ENCODE measurements around the gene ARNT2.

The ARNT2 gene

DNA sequence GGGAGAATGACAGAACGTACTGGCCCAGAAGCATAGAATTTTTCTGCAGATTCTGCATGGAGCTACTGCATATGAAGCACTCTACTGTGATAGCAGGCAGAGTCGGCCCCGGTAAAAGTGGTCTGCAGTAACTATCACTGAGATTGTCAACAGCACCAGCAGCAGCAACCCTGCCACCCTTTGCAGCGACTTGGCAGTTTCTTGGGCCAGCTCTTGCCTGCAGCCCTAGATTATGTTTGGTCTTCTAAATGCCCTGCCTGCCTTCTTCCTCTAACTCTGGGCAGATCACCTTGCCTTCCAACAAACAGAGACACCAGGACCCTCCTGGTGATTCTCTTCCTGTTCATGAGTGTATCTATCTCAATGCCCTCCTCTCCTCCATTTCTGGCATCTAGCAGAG, 161.8 kb downstream of the ARNT2 start:
- H3K4me3 ChIP-seq (ENCODE audit: low read depth, low read length), result no peak overlapping the region
- TF ChIP-seq, protein P1, sequence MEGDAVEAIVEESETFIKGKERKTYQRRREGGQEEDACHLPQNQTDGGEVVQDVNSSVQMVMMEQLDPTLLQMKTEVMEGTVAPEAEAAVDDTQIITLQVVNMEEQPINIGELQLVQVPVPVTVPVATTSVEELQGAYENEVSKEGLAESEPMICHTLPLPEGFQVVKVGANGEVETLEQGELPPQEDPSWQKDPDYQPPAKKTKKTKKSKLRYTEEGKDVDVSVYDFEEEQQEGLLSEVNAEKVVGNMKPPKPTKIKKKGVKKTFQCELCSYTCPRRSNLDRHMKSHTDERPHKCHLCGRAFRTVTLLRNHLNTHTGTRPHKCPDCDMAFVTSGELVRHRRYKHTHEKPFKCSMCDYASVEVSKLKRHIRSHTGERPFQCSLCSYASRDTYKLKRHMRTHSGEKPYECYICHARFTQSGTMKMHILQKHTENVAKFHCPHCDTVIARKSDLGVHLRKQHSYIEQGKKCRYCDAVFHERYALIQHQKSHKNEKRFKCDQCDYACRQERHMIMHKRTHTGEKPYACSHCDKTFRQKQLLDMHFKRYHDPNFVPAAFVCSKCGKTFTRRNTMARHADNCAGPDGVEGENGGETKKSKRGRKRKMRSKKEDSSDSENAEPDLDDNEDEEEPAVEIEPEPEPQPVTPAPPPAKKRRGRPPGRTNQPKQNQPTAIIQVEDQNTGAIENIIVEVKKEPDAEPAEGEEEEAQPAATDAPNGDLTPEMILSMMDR (IDR thresholded peaks at IDR 0.05; ENCODE audit: low read depth, low read length), result no peak

DNA sequence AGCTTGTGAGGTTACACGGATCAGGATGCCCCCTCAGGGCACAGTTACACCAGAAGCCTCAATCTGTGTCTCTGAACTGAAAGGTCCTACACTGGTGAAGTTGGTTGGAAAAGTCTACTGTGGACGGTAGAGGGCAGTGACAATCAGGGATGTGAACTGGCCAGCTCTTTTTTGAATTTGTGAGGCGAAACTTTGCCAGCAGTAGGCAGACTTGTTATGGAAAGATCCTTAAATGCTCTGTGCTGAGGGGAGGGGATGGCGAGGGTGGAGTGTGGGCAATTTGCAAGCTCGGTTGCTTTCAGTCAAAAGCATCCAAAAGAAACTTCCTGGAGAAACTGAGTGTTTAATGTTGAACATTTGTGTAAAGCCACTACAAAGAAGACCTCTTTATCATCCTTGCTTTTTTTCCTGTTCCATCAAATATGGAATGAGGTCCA, 163.6 kb downstream of the ARNT2 start:
- no peak overlapping the region for H3K4me3 ChIP-seq (ENCODE audit: low read depth, low read length)
- TF ChIP-seq, protein P1 (IDR thresholded peaks at IDR 0.05; ENCODE audit: low read depth, low read length), result peak; percentile 72

DNA sequence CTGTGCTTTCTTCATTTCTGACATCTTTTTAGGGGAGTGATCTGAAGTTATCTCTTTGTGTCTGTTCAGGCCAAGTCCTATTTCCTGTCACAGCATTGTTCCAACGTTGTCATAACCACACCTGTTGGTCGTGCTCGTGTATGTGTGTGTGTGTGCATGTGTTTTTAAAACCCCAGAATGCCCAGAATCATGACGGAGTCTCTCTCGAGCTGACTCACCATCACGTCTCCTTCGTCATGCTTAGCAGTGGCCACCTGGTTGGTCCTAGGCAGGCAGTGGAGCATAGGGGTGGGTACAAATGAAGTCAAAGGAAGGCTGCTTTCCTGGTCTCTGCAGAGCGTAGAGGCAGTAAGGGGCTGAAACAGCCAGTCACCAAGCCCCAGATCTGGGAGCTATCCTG, 164.1 kb downstream of the ARNT2 start:
- no peak overlapping the region for H3K4me3 ChIP-seq (ENCODE audit: low read depth, low read length)
- TF ChIP-seq, protein P1 (IDR thresholded peaks at IDR 0.05; ENCODE audit: low read depth, low read length), result no peak

DNA sequence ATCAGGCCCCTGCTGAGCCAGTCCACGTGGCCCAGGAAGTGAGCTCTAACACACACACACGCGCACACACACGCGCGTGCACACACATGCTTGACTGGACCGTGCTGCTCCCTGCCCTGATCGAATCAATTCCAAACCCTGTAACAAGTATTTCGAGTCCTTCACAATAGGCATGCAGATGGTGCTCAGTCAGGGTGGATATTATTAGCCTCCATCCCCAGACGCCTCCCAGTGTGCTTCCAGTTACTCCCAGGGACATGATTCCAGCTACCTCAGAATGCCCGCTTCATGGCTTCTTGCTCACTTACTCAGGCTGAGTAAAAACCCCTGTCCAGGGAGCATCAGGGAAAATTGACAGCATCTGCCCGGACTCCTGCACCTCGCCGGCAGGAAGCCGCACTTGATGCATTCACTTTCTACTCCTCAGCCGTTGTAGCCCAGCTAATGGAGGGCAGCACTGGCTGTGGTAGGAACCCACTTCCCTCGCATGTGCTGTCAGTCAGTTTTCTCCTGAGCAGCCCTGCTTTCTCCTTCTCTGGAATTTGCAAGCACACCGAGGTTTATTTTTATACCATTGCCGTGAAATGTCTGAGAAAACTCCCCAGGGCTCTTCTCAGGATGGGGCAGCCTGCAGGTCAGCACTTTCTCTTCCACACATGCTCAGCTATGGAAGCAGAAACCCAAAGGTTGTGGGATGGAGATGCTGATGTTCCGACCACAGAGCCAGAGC, 164.9 kb downstream of the ARNT2 start:
- TF ChIP-seq, protein P1 (IDR thresholded peaks at IDR 0.05; ENCODE audit: low read depth, low read length), result no peak
- no peak overlapping the region for H3K4me3 ChIP-seq (ENCODE audit: low read depth, low read length)

DNA sequence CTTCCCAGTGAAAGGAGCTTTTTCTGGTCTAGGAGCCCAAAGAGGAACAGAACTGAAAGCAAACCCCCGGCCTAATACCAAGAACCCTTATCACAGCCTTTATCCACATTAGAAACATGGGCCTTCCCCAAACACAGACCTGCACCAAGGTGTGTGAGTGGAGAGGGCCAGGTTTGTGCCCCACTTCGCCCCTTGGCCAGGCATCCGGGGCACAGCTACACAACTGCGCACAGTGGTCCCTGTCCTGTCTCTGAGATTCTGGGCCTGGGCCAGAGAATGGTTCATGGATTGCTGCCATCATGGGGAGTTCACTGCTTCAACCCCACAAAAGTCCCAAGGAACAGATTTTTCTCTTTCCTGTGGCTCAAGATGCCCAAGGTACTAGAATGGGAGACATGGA, 165.5 kb downstream of the ARNT2 start:
- H3K4me3 ChIP-seq (ENCODE audit: low read depth, low read length), result no peak overlapping the region
- TF ChIP-seq, protein P1 (IDR thresholded peaks at IDR 0.05; ENCODE audit: low read depth, low read length), result no peak

DNA sequence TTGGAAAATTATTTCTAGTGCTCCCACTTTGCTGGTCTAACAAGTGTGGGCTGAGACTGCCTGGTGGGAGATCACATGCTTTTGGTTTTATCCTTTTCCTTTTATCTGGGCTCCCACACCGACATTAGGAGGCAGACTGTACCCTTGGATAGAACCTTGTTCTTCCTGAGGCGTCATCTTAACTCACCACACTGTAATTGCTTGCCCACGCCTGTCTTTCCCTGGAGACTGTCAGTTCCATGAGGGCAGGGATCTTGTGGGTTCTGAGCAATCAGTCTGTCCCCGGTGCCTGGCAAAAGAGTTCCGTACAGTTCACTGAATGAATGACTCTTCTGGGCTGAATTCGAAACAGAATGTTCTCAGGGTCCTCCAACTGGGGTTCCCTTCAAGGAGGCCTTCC, 166.4 kb downstream of the ARNT2 start:
- no peak overlapping the region for H3K4me3 ChIP-seq (ENCODE audit: low read depth, low read length)
- TF ChIP-seq, protein P1 (IDR thresholded peaks at IDR 0.05; ENCODE audit: low read depth, low read length), result no peak

DNA sequence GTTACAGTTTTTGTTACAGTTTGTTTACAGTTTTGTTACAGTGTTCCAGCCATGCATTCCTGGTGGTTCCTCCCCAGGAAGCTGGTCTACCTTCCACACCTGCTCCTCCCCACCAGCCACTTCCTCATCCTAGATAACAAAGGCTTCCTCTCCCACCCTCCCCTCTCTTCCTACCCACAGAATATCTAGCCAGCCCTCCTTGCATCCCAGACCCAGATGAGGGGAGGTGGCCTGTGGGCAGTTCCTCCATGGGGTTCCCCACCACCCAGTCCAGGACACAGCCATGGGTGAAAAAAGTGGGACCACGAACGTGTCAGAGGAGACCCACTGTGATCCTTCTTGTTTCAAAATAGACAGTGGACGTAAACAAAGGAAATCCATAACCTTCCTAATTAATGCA, 168.2 kb downstream of the ARNT2 start:
- H3K4me3 ChIP-seq (ENCODE audit: low read depth, low read length), result no peak overlapping the region

More for the DNA sequence above, 168.2 kb downstream of the ARNT2 start:
- TF ChIP-seq, protein P1 (IDR thresholded peaks at IDR 0.05; ENCODE audit: low read depth, low read length), result no peak
